ENCODE data around the gene ATP11A. TPM values are rescaled to one million over a fixed set of nuclear protein-coding genes. Genes with fewer than 3 reads are reported as not detected.

Gene ATP11A
- total RNA-seq, 1 experiment from 2014 or later, result 8.7 TPM

GRCh38 chr13:112776354-112776753 lies 86.5 kb downstream of the ATP11A start:
- POLR2A ChIA-PET (ENCODE audit: unreplicated experiment), result no interaction called here
- Histone ChIP-seq H3K4me1 (ENCODE audit: insufficient read depth, low read length) (no peaks in the 10 kb centered on the region), H3K36me3 (ENCODE audit: low read depth, low read length) (no peaks in the 10 kb centered on the region), H4K20me1 (ENCODE audit: low read length) (no peaks in the 10 kb centered on the region), H3K27me3 (ENCODE audit: low read length) (no peaks in the 10 kb centered on the region), H3K4me2 (ENCODE audit: low read length) (no peak overlapping the region), H3K9ac (ENCODE audit: low read length) (no peak overlapping the region), H3F3A (ENCODE audit: low read length, unreplicated experiment) (no peaks in the 10 kb centered on the region), H3K9me2 (replicated peaks; ENCODE audit: low read length) (no peaks in the 10 kb centered on the region), H2AFZ (ENCODE audit: low read length) (no peak overlapping the region), H3K9me3 (ENCODE audit: low read length) (no peaks in the 10 kb centered on the region), H3K4me3 (ENCODE audit: low read length) (no peak overlapping the region), H3K79me2 (ENCODE audit: low read length) (no peaks in the 10 kb centered on the region), H3K27ac (ENCODE audit: low read length) (no peak overlapping the region)
- no peak for ATAC-seq
- BruUV-seq (replicated peaks), result no TSS peak
- intact Hi-C loops (cut with micrococcal nuclease), result no loop called here
- CTCF ChIA-PET, result no interaction called here
- TF ChIP-seq EZH2 (IDR thresholded peaks at IDR 0.05; ENCODE audit: low read length, unreplicated experiment) (no peak), CTCF (conservative IDR thresholded peaks at IDR 0.05; ENCODE audit: low read depth, low read length) (no peak)
- DNase-seq, result no peak

GRCh38 chr13:112776971-112777370 lies 87.1 kb downstream of the ATP11A start:
- POLR2A ChIA-PET (ENCODE audit: unreplicated experiment), result no interaction called here
- TF ChIP-seq EZH2 (IDR thresholded peaks at IDR 0.05; ENCODE audit: low read length, unreplicated experiment), result no peak
- no peak for TF ChIP-seq CTCF (conservative IDR thresholded peaks at IDR 0.05; ENCODE audit: low read depth, low read length)
- no peak for TF ChIP-seq EZH2phosphoT487 (IDR thresholded peaks at IDR 0.05; ENCODE audit: borderline replicate concordance, low read length)
- ATAC-seq (no peak), DNase-seq (no peak)
- Histone ChIP-seq H3K9me3 (ENCODE audit: low read length) (no peaks in the 10 kb centered on the region), H4K20me1 (ENCODE audit: low read length) (no peaks in the 10 kb centered on the region), H3K27me3 (ENCODE audit: low read length) (no peaks in the 10 kb centered on the region), H3K9me2 (replicated peaks; ENCODE audit: low read length) (no peaks in the 10 kb centered on the region), H3K36me3 (ENCODE audit: low read depth, low read length) (no peaks in the 10 kb centered on the region), H3K4me2 (ENCODE audit: low read length) (no peak overlapping the region), H2AFZ (ENCODE audit: low read length) (no peak overlapping the region), H3F3A (ENCODE audit: low read length, unreplicated experiment) (no peaks in the 10 kb centered on the region), H3K4me1 (ENCODE audit: insufficient read depth, low read length) (no peaks in the 10 kb centered on the region), H3K79me2 (ENCODE audit: low read length) (no peaks in the 10 kb centered on the region), H3K4me3 (ENCODE audit: low read length) (no peak overlapping the region), H3K9ac (ENCODE audit: low read length) (no peak overlapping the region), H3K27ac (ENCODE audit: low read length) (no peak overlapping the region)
- no TSS peak for BruUV-seq (replicated peaks)
- intact Hi-C loops (cut with micrococcal nuclease), result no loop called here
- CTCF ChIA-PET, result no interaction called here

GRCh38 chr13:112777637-112778406 lies 88.0 kb downstream of the ATP11A start:
- Histone ChIP-seq H3F3A (ENCODE audit: low read length, unreplicated experiment) (no peaks in the 10 kb centered on the region), H4K20me1 (ENCODE audit: low read length) (no peaks in the 10 kb centered on the region), H3K79me2 (ENCODE audit: low read length) (no peaks in the 10 kb centered on the region), H3K4me2 (ENCODE audit: low read length) (no peak overlapping the region), H3K4me3 (ENCODE audit: low read length) (no peak overlapping the region), H3K27me3 (ENCODE audit: low read length) (no peaks in the 10 kb centered on the region), H3K9me2 (replicated peaks; ENCODE audit: low read length) (no peaks in the 10 kb centered on the region), H3K36me3 (ENCODE audit: low read depth, low read length) (no peaks in the 10 kb centered on the region), H3K27ac (ENCODE audit: low read length) (no peak overlapping the region), H3K9me3 (ENCODE audit: low read length) (no peaks in the 10 kb centered on the region), H3K4me1 (ENCODE audit: insufficient read depth, low read length) (no peaks in the 10 kb centered on the region), H2AFZ (ENCODE audit: low read length) (no peak overlapping the region), H3K9ac (ENCODE audit: low read length) (no peak overlapping the region)
- CTCF ChIA-PET, result no interaction called here
- POLR2A ChIA-PET (ENCODE audit: unreplicated experiment), result no interaction called here
- no TSS peak for BruUV-seq (replicated peaks)
- no peak for TF ChIP-seq CTCF (conservative IDR thresholded peaks at IDR 0.05; ENCODE audit: low read depth, low read length)
- TF ChIP-seq EZH2 (IDR thresholded peaks at IDR 0.05; ENCODE audit: low read length, unreplicated experiment), result no peak
- no peak for TF ChIP-seq EZH2phosphoT487 (IDR thresholded peaks at IDR 0.05; ENCODE audit: borderline replicate concordance, low read length)
- intact Hi-C loops (cut with micrococcal nuclease), result no loop called here
- DNase-seq (peak; percentile 2), ATAC-seq (no peak)
